Activated naive CD8-positive, alpha-beta T cell treated with anti-CD3 and anti-CD28 coated beads, Interleukin-2, amount 10 ng/mL, durations not matched to agents 7 days and 5 days (primary cell): Measurements from ENCODE around the gene KANSL3. TPM values are rescaled to one million over a fixed set of nuclear protein-coding genes. Genes with fewer than 3 reads are reported as not detected.
"Not testable (repeated sequence)": the region's sequence is repeated elsewhere in the genome, so short reads cannot be mapped to it uniquely, and the experiment has no call there.

Experiments
- ATAC-seq: fragments of 150-1000 bp; cut with Tn5 transposase; one replicate; pipeline ENCODE4 v1.10.0; 2021; ENCODE audit warnings: low read depth, moderate library complexity
- POLR2A ChIA-PET: fragments of 350-600 bp; sonication (Branson Sonifier 250); formaldehyde crosslinking; loops from one replicate; lab custom pipeline; 2021; ENCODE audit warnings: antibody characterized with exemption; lab: Charles Lee
- DNase-seq: peaks from one replicate; pipeline ENCODE4 v3.0.0; 2021
- H3K27ac Mint-ChIP-seq: one replicate; pipeline ENCODE4 v1.8.0; 2022; ENCODE audit warnings: mild to moderate bottlenecking, mixed read lengths
- H3K27me3 Mint-ChIP-seq: one replicate; pipeline ENCODE4 v1.8.0; 2022; ENCODE audit warnings: mild to moderate bottlenecking, moderate library complexity, mixed read lengths
- H3K36me3 Mint-ChIP-seq: one replicate; pipeline ENCODE4 v1.8.0; 2021; ENCODE audit warnings: mild to moderate bottlenecking, mixed read lengths
- H3K4me1 Mint-ChIP-seq: one replicate; pipeline ENCODE4 v1.8.0; 2021; ENCODE audit warnings: mixed read lengths
- H3K4me3 Mint-ChIP-seq: one replicate; pipeline ENCODE4 v1.8.0; 2022; ENCODE audit warnings: mild to moderate bottlenecking, moderate library complexity, mixed read lengths
- H3K9me3 Mint-ChIP-seq: one replicate; pipeline ENCODE4 v1.8.0; 2021; ENCODE audit warnings: mixed read lengths
- total RNA-seq, 2 experiments: library from RNA; stranded (reverse); gene quantifications; one replicate each; pipeline ENCODE4 v1.2.3, GENCODE V29; 2021

Gene KANSL3
- total RNA-seq, 2 experiments from 2014 or later: 63.8 to 69.6 TPM

GRCh38 chr2:96556441-96557330, 81.4 kb downstream of the KANSL3 start:
- no peak for ATAC-seq
- peaks cover 8% of the 10 kb centered on the region for H3K4me1 Mint-ChIP-seq
- POLR2A ChIA-PET: no interaction called here

GRCh38 chr2:96555146-96555610, 82.9 kb downstream of the KANSL3 start:
- POLR2A ChIA-PET: interaction anchor here (1.7 to 3.5 kb wide), 4 partner anchors 17 to 148 kb away, joined by 6 to 35 read pairs (median 8); partner anchors contain the start of gene ARID5A
- H3K36me3 Mint-ChIP-seq: peaks cover 3% of the 10 kb centered on the region
- H3K27me3 Mint-ChIP-seq: no peaks in the 10 kb centered on the region
- peaks cover 8% of the 10 kb centered on the region for H3K4me1 Mint-ChIP-seq
- H3K9me3 Mint-ChIP-seq: no peaks in the 10 kb centered on the region
- ATAC-seq (no peak), DNase-seq (no peak)
- no peak overlapping the region for H3K27ac Mint-ChIP-seq
- no peak overlapping the region for H3K4me3 Mint-ChIP-seq

More at GRCh38 chr2:96556441-96557330, 81.4 kb downstream of the KANSL3 start:
- no peak for DNase-seq
- no peaks in the 10 kb centered on the region for H3K9me3 Mint-ChIP-seq
- no peak overlapping the region for H3K4me3 Mint-ChIP-seq
- H3K27me3 Mint-ChIP-seq: no peaks in the 10 kb centered on the region
- no peak overlapping the region for H3K27ac Mint-ChIP-seq
- H3K36me3 Mint-ChIP-seq: peaks cover 3% of the 10 kb centered on the region

GRCh38 chr2:96554293-96555145, 83.6 kb downstream of the KANSL3 start:
- no peaks in the 10 kb centered on the region for H3K27me3 Mint-ChIP-seq

GRCh38 chr2:96553957-96554292, 84.2 kb downstream of the KANSL3 start:
- H3K27me3 Mint-ChIP-seq, H3K27ac Mint-ChIP-seq, H3K4me1 Mint-ChIP-seq, H3K9me3 Mint-ChIP-seq, DNase-seq, H3K36me3 Mint-ChIP-seq, ATAC-seq: not testable (repeated sequence)
- H3K4me3 Mint-ChIP-seq: peak overlapping the region; percentile 46
- POLR2A ChIA-PET: interaction anchor here (1.0 to 3.5 kb wide), 10 partner anchors 10 to 287 kb away, joined by 3 to 35 read pairs (median 6); partner anchors contain the start of gene ARID5A

More at GRCh38 chr2:96554293-96555145, 83.6 kb downstream of the KANSL3 start:
- H3K4me1 Mint-ChIP-seq: peaks cover 8% of the 10 kb centered on the region
- no peak overlapping the region for H3K4me3 Mint-ChIP-seq
- H3K9me3 Mint-ChIP-seq: no peaks in the 10 kb centered on the region
- DNase-seq (peak; percentile 80), ATAC-seq (peak; percentile 54)
- peak overlapping the region; percentile 34 for H3K27ac Mint-ChIP-seq
- POLR2A ChIA-PET: interaction anchor here (1.0 to 3.5 kb wide), 10 partner anchors 10 to 287 kb away, joined by 3 to 35 read pairs (median 6); partner anchors contain the start of gene ARID5A
- H3K36me3 Mint-ChIP-seq: peaks cover 5% of the 10 kb centered on the region

GRCh38 chr2:96553176-96553956, 84.7 kb downstream of the KANSL3 start:
- H3K9me3 Mint-ChIP-seq: no peaks in the 10 kb centered on the region
- H3K27ac Mint-ChIP-seq: no peak overlapping the region
- no peaks in the 10 kb centered on the region for H3K27me3 Mint-ChIP-seq
- DNase-seq: no peak
- H3K4me1 Mint-ChIP-seq: peaks cover 8% of the 10 kb centered on the region
- ATAC-seq: no peak
- POLR2A ChIA-PET: interaction anchor here (1.0 to 3.5 kb wide), 10 partner anchors 9 to 286 kb away, joined by 3 to 35 read pairs (median 6); partner anchors contain the start of gene ARID5A
- H3K4me3 Mint-ChIP-seq: peak overlapping the region; percentile 46
- peaks cover 5% of the 10 kb centered on the region for H3K36me3 Mint-ChIP-seq

GRCh38 chr2:96552315-96553175, 85.6 kb downstream of the KANSL3 start:
- H3K4me1 Mint-ChIP-seq: peaks cover 9% of the 10 kb centered on the region
- H3K4me3 Mint-ChIP-seq: no peak overlapping the region
- no peak for ATAC-seq
- no peaks in the 10 kb centered on the region for H3K9me3 Mint-ChIP-seq
- H3K27me3 Mint-ChIP-seq: no peaks in the 10 kb centered on the region
- H3K36me3 Mint-ChIP-seq: peaks cover 6% of the 10 kb centered on the region
- POLR2A ChIA-PET: interaction anchor here (0.7 to 3.5 kb wide), 4 partner anchors 14 to 34 kb away, joined by 3 to 35 read pairs (median 10); partner anchors contain the start of gene ARID5A
- DNase-seq: no peak
- no peak overlapping the region for H3K27ac Mint-ChIP-seq

GRCh38 chr2:96551605-96552314, 86.4 kb downstream of the KANSL3 start:
- Mint-ChIP-seq H3K9me3 (no peaks in the 10 kb centered on the region), H3K4me1 (peaks cover 14% of the 10 kb centered on the region), H3K4me3 (no peak overlapping the region), H3K36me3 (peaks cover 10% of the 10 kb centered on the region), H3K27ac (peak overlapping the region; percentile 63), H3K27me3 (no peaks in the 10 kb centered on the region)
- ATAC-seq (no peak), DNase-seq (no peak)
- POLR2A ChIA-PET: interaction anchor here (0.6 to 3.5 kb wide), 4 partner anchors 13 to 76 kb away, joined by 3 to 35 read pairs (median 10); partner anchors contain the start of gene ARID5A

- H3K9me3 Mint-ChIP-seq: no peaks in the 10 kb centered on the region
- peaks cover 20% of the 10 kb centered on the region for H3K4me1 Mint-ChIP-seq
- H3K27ac Mint-ChIP-seq: no peak overlapping the region
- DNase-seq (no peak), ATAC-seq (no peak)
- no peak overlapping the region for H3K4me3 Mint-ChIP-seq
- POLR2A ChIA-PET: interaction anchor here (0.6 kb wide), 1 partner anchor 76 kb away, joined by 3 read pairs; no protein-coding TSS in a partner anchor
- H3K36me3 Mint-ChIP-seq: peaks cover 15% of the 10 kb centered on the region
- H3K27me3 Mint-ChIP-seq: no peaks in the 10 kb centered on the region
Measured at GRCh38 chr2:96550787-96551604, 87.1 kb downstream of the KANSL3 start.

- Mint-ChIP-seq H3K36me3 (peaks cover 22% of the 10 kb centered on the region), H3K4me3 (no peak overlapping the region), H3K27me3 (no peaks in the 10 kb centered on the region), H3K27ac (no peak overlapping the region), H3K9me3 (no peaks in the 10 kb centered on the region), H3K4me1 (peaks cover 25% of the 10 kb centered on the region)
- DNase-seq (no peak), ATAC-seq (no peak)
- POLR2A ChIA-PET: interaction anchor here (4.1 kb wide), 1 partner anchor 12 kb away, joined by 26 read pairs; the partner anchor contains the start of gene ARID5A
Measured at GRCh38 chr2:96549967-96550786, 87.9 kb downstream of the KANSL3 start.

- Mint-ChIP-seq H3K27me3 (no peaks in the 10 kb centered on the region), H3K36me3 (peaks cover 27% of the 10 kb centered on the region), H3K4me3 (no peak overlapping the region), H3K4me1 (peaks cover 29% of the 10 kb centered on the region), H3K27ac (no peak overlapping the region), H3K9me3 (no peaks in the 10 kb centered on the region)
- POLR2A ChIA-PET: interaction anchor here (4.1 kb wide), 1 partner anchor 12 kb away, joined by 26 read pairs; the partner anchor contains the start of gene ARID5A
- ATAC-seq (no peak), DNase-seq (no peak)
Measured at GRCh38 chr2:96549466-96549785, 88.7 kb downstream of the KANSL3 start.
